Endothelial cell of umbilical vein (primary cell): ENCODE measurements around the gene CYBRD1. TPM values are rescaled to one million over a fixed set of nuclear protein-coding genes. Genes with fewer than 3 reads are reported as not detected.

Experiments used
- BruUV-seq: library from RNA; stranded (reverse); fragments of 400-500 nt; replicated peaks from 2 replicates; lab custom pipeline; 2021; lab: Mats Ljungman, UMichigan
- CTCF ChIA-PET: fragments of 300-600, 350-600 bp; sonication (Branson Sonifier 250); formaldehyde crosslinking; loops from one replicate; lab custom pipeline; 2021; ENCODE audit warnings: antibody characterized with exemption, inconsistent platforms; lab: Charles Lee
- POLR2A ChIA-PET: fragments of 300-600, 350-600 bp; sonication (Branson Sonifier 250); formaldehyde crosslinking; loops from one replicate; lab custom pipeline; 2021; ENCODE audit warnings: antibody characterized with exemption, inconsistent platforms; lab: Charles Lee
- DNase-seq: peaks from one replicate; pipeline ENCODE4 v3.0.0-alpha.2; 2011; ENCODE audit warnings: low read depth, low spot score
- FAIRE-seq: peaks from 2 replicates; lab custom pipeline; 2011; peaks lifted over from hg19 to GRCh38; lab: Jason Lieb, UNC
- H2AFZ ChIP-seq: 2 replicates; pipeline ENCODE4 v1.6.0; 2012; ENCODE audit warnings: low read depth, low read length, control low read depth, inconsistent platforms
- H3K27ac ChIP-seq: 2 replicates; pipeline ENCODE4 v1.5.1; 2011; ENCODE audit warnings: low read depth, mild to moderate bottlenecking, control low read depth, low read length, moderate library complexity; ENCODE audit not compliant: insufficient read depth
- H3K27me3 ChIP-seq, 2 experiments: 2 replicates each; pipeline versions ENCODE4 v1.6.0 to v1.6.1; 2011; ENCODE audit warnings: low read length in 2 of 2, mixed read lengths in 1 of 2; ENCODE audit not compliant: control insufficient read depth in 2 of 2, insufficient read depth in 2 of 2
- H3K36me3 ChIP-seq, 2 experiments: 2 replicates in 1 of 2; 3 replicates in 1 of 2; pipeline ENCODE4 v1.5.1; 2011; ENCODE audit warnings: low read length in 2 of 2, mild to moderate bottlenecking in 1 of 2, moderate library complexity in 1 of 2; ENCODE audit not compliant: control insufficient read depth in 2 of 2, insufficient read depth in 2 of 2; ENCODE audit errors: extremely low read depth in 1 of 2
- H3K4me1 ChIP-seq: 3 replicates; pipeline ENCODE4 v1.5.1; 2011; ENCODE audit warnings: mild to moderate bottlenecking, low read length; ENCODE audit not compliant: control insufficient read depth, insufficient read depth; ENCODE audit errors: extremely low read depth
- H3K4me2 ChIP-seq: 2 replicates; pipeline ENCODE4 v1.6.1; 2011; ENCODE audit warnings: low read length, control low read depth, mixed read lengths; ENCODE audit not compliant: insufficient read depth
- H3K4me3 ChIP-seq, 3 experiments: fragments of 200-600 bp in 1 of 3; sonication (generic), shearing (Covaris generic) in 1 of 3; replicated peaks in 1 of 3; 2 replicates each; pipeline ENCODE4 v1.5.1; 2011 to 2016; ENCODE audit warnings: control low read depth in 3 of 3, low read length in 3 of 3, mild to moderate bottlenecking in 2 of 3, inconsistent platforms in 1 of 3, low read depth in 1 of 3, moderate library complexity in 1 of 3; ENCODE audit not compliant: insufficient read depth in 1 of 3
- H3K79me2 ChIP-seq: 2 replicates; pipeline ENCODE4 v1.6.0; 2012; ENCODE audit warnings: low read length, inconsistent platforms; ENCODE audit not compliant: control insufficient read depth, insufficient read depth
- H3K9ac ChIP-seq: replicated peaks from 2 replicates; pipeline ENCODE3; 2011; ENCODE audit warnings: low read length, control low read depth; ENCODE audit not compliant: insufficient read depth; ENCODE audit errors: extremely low read depth
- H3K9me1 ChIP-seq: replicated peaks from 3 replicates; pipeline ENCODE4 v1.6.0; 2011; ENCODE audit warnings: mild to moderate bottlenecking, low read length; ENCODE audit not compliant: control insufficient read depth, insufficient read depth; ENCODE audit errors: extremely low read depth
- H3K9me3 ChIP-seq: replicated peaks from 2 replicates; pipeline ENCODE4 v1.5.1; 2012; ENCODE audit warnings: low read length, inconsistent platforms; ENCODE audit not compliant: control insufficient read depth, insufficient read depth
- H4K20me1 ChIP-seq: replicated peaks from 2 replicates; pipeline ENCODE3; 2011; ENCODE audit warnings: mild to moderate bottlenecking, low read length; ENCODE audit not compliant: control insufficient read depth, insufficient read depth; ENCODE audit errors: extremely low read depth
- EZH2 ChIP-seq: IDR thresholded peaks from 2 replicates; pipeline ENCODE4 v1.6.1; 2012; ENCODE audit warnings: borderline replicate concordance, low read depth, mild to moderate bottlenecking, moderate library complexity, low read length, inconsistent platforms; ENCODE audit not compliant: severe bottlenecking
- FOS ChIP-seq: IDR thresholded peaks from 2 replicates; pipeline ENCODE4 v1.6.1; 2011; ENCODE audit warnings: mild to moderate bottlenecking, low read length, moderate library complexity, borderline replicate concordance; ENCODE audit not compliant: insufficient read depth
- JUN ChIP-seq: IDR thresholded peaks from 2 replicates; pipeline ENCODE4 v1.6.1; 2011; ENCODE audit warnings: borderline replicate concordance, low read depth; ENCODE audit not compliant: insufficient read length, insufficient read depth
- MAX ChIP-seq: IDR thresholded peaks from 2 replicates; pipeline ENCODE4 v1.6.1; 2011; ENCODE audit not compliant: insufficient read depth, insufficient read length
- MYC ChIP-seq: IDR thresholded peaks from one replicate; pipeline ENCODE4 v1.6.1; 2011; ENCODE audit warnings: mild to moderate bottlenecking, low read depth, low read length
- POLR2AphosphoS5 ChIP-seq: IDR thresholded peaks from 2 replicates; pipeline ENCODE4 v1.6.1; 2012; ENCODE audit warnings: low read depth, mild to moderate bottlenecking, control low read depth, low read length, moderate library complexity; ENCODE audit not compliant: insufficient read depth
- dilution Hi-C: fragments of 300-500 bp; cut with MboI; formaldehyde crosslinking; loops from one replicate; pipeline ENCODE4 v1.15.0; 2019; ENCODE audit warnings: low sequenced_read_pairs; ENCODE audit not compliant: extremely low pct_ligation_motif_present
- intact Hi-C: fragments of 100-400 bp; cut with micrococcal nuclease; formaldehyde crosslinking; loops from one replicate; pipeline ENCODE4 v1.10.0; 2022
- polyA plus RNA-seq, 4 experiments: library from polyadenylated mRNA; depleted of rRNA in 3 of 4; stranded (reverse) in 3 of 4; unstranded in 1 of 4; fragments of >200 nt; gene quantifications; 2 replicates each; pipeline versions ENCODE4 v1.2.1 to v1.2.3, GENCODE V29; 2011 to 2012; ENCODE audit warnings: missing spikeins in 1 of 4
- total RNA-seq: library from RNA; stranded (reverse); gene quantifications from 2 replicates; pipeline ENCODE4 v1.2.3, GENCODE V29; 2021
- TF ChIP-seq, protein P1 (sequence below), 2 donors: IDR thresholded peaks; 1 replicate in 1 of 2; 2 replicates in 1 of 2; pipeline ENCODE4 v1.5.1; 2011; ENCODE audit warnings: low read length in 2 of 2, mild to moderate bottlenecking in 2 of 2, moderate library complexity in 2 of 2, control low read depth in 1 of 2, inconsistent platforms in 1 of 2, low read depth in 1 of 2; ENCODE audit not compliant: insufficient read depth in 1 of 2; ENCODE audit errors: extremely low read depth in 1 of 2

Gene CYBRD1
- total and polyA plus RNA-seq, 2 donors (not counting 3 experiments of a cell fraction or from before 2014, with no cell fraction given) = 23.1 to 24.8 TPM

- no peaks in the 10 kb centered on the region for H3K9me3 ChIP-seq
- H3K27ac ChIP-seq = no peak overlapping the region
- H2AFZ ChIP-seq = no peak overlapping the region
- H3K79me2 ChIP-seq = no peaks in the 10 kb centered on the region
- ChIA-PET CTCF (interaction anchor here (0.8 to 1.8 kb wide), 6 partner anchors 14 to 53 kb away, joined by 3 to 4 read pairs (median 3); no protein-coding TSS in a partner anchor), POLR2A (no interaction called here)
- intact Hi-C loops (no loop called here), dilution Hi-C loops (no loop called here)
- no peaks in the 10 kb centered on the region for H3K27me3 ChIP-seq
- H3K9me1 ChIP-seq = no peaks in the 10 kb centered on the region
- H3K4me2 ChIP-seq = no peak overlapping the region
- H3K4me3 ChIP-seq = no peak overlapping the region
- no peaks in the 10 kb centered on the region for H3K4me1 ChIP-seq
- H3K9ac ChIP-seq = no peak overlapping the region
- peaks cover 3 to 4% of the 10 kb centered on the region in 2 experiments for H3K36me3 ChIP-seq
- TF ChIP-seq EZH2 (no peak), MYC (no peak), MAX (no peak), FOS (no peak), JUN (no peak), POLR2AphosphoS5 (no peak)
- TF ChIP-seq, protein P1, sequence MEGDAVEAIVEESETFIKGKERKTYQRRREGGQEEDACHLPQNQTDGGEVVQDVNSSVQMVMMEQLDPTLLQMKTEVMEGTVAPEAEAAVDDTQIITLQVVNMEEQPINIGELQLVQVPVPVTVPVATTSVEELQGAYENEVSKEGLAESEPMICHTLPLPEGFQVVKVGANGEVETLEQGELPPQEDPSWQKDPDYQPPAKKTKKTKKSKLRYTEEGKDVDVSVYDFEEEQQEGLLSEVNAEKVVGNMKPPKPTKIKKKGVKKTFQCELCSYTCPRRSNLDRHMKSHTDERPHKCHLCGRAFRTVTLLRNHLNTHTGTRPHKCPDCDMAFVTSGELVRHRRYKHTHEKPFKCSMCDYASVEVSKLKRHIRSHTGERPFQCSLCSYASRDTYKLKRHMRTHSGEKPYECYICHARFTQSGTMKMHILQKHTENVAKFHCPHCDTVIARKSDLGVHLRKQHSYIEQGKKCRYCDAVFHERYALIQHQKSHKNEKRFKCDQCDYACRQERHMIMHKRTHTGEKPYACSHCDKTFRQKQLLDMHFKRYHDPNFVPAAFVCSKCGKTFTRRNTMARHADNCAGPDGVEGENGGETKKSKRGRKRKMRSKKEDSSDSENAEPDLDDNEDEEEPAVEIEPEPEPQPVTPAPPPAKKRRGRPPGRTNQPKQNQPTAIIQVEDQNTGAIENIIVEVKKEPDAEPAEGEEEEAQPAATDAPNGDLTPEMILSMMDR (IDR thresholded peaks at IDR 0.05; ENCODE audit: extremely low read depth in 1 of 2, insufficient read depth in 1 of 2, low read depth in 1 of 2, low read length in 2 of 2) = no peak
- no peak for FAIRE-seq
- DNase-seq = no peak
- no peaks in the 10 kb centered on the region for H4K20me1 ChIP-seq
- no TSS peak for BruUV-seq
Measured at GRCh38 chr2:171551836-171552235, 29.6 kb downstream of the CYBRD1 start.
